Measurements from ENCODE around the gene PSMB2. TPM values are rescaled to one million over a fixed set of nuclear protein-coding genes. Genes with fewer than 3 reads are reported as not detected.
"Not testable (repeated sequence)": the region's sequence is repeated elsewhere in the genome, so short reads cannot be mapped to it uniquely, and the experiment has no call there.

PSMB2 gene
- 10 to 100 TPM; 16.7 to 39.8 (median 36.9) TPM for total RNA-seq
- 10 to 100 TPM; 32.0 to 88.7 TPM for polyA plus RNA-seq
- long read RNA-seq, donor 1, transcript PSMB2-201 (6 exons, 2,701 nt), result major isoform, 31 of 38 reads
- long read RNA-seq, donor 1, partial matches to known transcripts, result 1 of 38 reads
- long read RNA-seq, donor 1, other reads (novel, unspliced or antisense), result 6 of 38 reads
- long read RNA-seq, donor 2, transcript PSMB2-201 (6 exons, 2,701 nt), result major isoform, 91 of 91 reads
- long read RNA-seq, donor 2, partial matches to known transcripts, result 0 of 91 reads
- long read RNA-seq, donor 2, other reads (novel, unspliced or antisense), result 0 of 91 reads
- long read RNA-seq, donor 3, transcript PSMB2-201 (6 exons, 2,701 nt), result major isoform, 48 of 53 reads
- long read RNA-seq, donor 3, partial matches to known transcripts, result 2 of 53 reads
- long read RNA-seq, donor 3, other reads (novel, unspliced or antisense), result 3 of 53 reads

DNA sequence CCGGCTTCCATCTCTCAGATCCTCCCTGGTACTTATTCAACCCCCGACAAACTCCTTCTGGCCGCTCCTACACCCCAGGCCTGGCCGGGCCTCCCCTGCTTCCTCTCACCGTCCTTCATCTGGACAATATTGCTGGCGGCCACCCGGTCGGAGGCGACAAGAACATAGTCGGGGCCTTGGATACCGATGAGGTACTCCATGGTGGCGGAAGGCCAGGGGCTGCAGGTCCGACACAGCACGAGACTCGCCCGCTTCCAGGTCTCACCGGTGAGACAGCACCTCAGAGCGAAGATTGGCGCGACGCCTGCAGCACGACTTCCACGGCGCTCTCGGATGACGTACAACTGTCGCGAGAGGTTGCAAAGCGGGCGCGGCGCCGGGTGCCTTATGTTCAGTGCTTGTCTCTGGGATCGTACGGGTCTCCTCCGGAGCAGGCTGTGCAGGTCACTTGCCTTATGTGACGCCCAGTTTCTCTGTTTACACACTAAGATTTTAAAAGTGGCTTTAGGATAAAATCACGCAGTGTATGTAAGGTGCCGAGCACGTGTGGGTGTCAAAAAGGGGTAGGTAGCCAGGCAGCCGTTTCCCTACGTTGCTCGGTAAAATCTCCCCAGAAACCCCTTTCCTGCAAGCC lies at the start of gene PSMB2:
Gene PSMB2 (minus strand): TSS at position 294 of the 634 bp plus-strand sequence. CDS start 94 bp downstream, at position 200.
- H3K27ac ChIP-seq, result peak within 1 kb of the TSS; percentile 54 to 77
- no peaks in the 10 kb centered on the region for H3K4me1 ChIP-seq (ENCODE audit: insufficient read depth)
- H3K36me3 ChIP-seq, result no peaks in the 10 kb centered on the region
- intact Hi-C loops (cut with DNase I), result no loop called here
- WGBS, 3 donors, result 0% methylated on average over 42 to 43 of the region's 43 CpGs
- H3K9me3 ChIP-seq, result no peaks in the 10 kb centered on the region
- TF ChIP-seq, protein P1, sequence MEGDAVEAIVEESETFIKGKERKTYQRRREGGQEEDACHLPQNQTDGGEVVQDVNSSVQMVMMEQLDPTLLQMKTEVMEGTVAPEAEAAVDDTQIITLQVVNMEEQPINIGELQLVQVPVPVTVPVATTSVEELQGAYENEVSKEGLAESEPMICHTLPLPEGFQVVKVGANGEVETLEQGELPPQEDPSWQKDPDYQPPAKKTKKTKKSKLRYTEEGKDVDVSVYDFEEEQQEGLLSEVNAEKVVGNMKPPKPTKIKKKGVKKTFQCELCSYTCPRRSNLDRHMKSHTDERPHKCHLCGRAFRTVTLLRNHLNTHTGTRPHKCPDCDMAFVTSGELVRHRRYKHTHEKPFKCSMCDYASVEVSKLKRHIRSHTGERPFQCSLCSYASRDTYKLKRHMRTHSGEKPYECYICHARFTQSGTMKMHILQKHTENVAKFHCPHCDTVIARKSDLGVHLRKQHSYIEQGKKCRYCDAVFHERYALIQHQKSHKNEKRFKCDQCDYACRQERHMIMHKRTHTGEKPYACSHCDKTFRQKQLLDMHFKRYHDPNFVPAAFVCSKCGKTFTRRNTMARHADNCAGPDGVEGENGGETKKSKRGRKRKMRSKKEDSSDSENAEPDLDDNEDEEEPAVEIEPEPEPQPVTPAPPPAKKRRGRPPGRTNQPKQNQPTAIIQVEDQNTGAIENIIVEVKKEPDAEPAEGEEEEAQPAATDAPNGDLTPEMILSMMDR (IDR thresholded peaks at IDR 0.05), result no peak
- peak; percentile 73 for TF ChIP-seq POLR2A (IDR thresholded peaks at IDR 0.05)
- no peak for TF ChIP-seq EP300 (IDR thresholded peaks at IDR 0.05)
- H3K4me3 ChIP-seq, result peak within 1 kb of the TSS; percentile 60
- peak; percentile 92 to 97 (median 95) for DNase-seq
- H3K27me3 ChIP-seq, result no peaks in the 10 kb centered on the region

GRCh38 chr1:35691080-35691479 lies 49.8 kb upstream of the PSMB2 start:
- Histone ChIP-seq H3K9me3 (no peaks in the 10 kb centered on the region), H3K4me1 (ENCODE audit: insufficient read depth) (no peaks in the 10 kb centered on the region), H3K27me3 (no peaks in the 10 kb centered on the region), H3K36me3 (no peaks in the 10 kb centered on the region), H3K27ac (no peak overlapping the region), H3K4me3 (no peak overlapping the region)
- TF ChIP-seq, protein P1 (IDR thresholded peaks at IDR 0.05), result no peak
- 22 to 38% (median 29%) methylated on average over 9 of the region's 9 CpGs for WGBS, 3 donors
- intact Hi-C loops (cut with DNase I), result no loop called here
- no peak for DNase-seq

DNA sequence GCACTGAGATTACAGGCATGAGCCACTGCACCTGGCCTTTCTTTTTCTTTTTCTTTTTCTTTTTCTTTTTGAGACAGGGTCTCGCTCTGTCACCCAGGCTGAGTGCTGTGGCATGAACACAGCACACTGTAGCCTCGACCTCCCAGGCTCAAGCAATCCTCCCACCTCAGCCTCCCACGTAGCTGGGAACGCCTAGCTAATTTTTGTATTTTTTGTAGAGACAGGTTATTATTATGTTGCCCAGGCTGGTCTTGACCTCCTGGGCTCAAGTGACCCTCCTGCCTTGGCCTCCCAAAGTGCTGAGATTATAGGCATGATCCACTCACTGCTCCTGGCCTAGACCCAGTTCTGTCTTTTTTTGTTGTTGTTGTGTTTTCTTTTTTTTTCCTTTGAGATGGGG lies 48.8 kb upstream of the PSMB2 start:
- DNase-seq; intact Hi-C loops (cut with DNase I): not testable (repeated sequence)
- WGBS, 3 donors, result 63 to 70% (median 65%) methylated on average over 4 of the region's 4 CpGs

DNA sequence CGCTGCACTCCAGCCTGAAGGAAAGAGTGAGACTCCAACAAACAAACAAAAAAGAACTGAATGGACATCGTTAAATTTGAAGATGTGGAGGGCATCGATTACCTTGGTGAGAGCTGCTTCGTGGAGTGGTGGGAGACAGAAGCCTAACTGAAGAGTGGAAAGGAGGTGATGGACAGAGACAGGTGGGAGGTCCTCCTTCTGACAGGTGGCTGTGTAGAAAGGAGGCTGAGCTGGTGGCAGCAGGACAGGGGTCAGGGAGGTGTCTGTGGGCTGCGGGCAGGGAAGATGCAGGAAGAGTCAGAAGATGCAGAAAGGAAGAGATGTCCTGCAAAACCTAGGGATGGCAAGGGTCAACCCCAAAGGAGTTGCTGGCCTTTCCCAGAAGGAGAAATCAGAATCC lies 46.8 kb upstream of the PSMB2 start:
- TF ChIP-seq EP300 (IDR thresholded peaks at IDR 0.05) (no peak), POLR2A (IDR thresholded peaks at IDR 0.05) (no peak)
- TF ChIP-seq, protein P1 (IDR thresholded peaks at IDR 0.05), result no peak
- Histone ChIP-seq H3K27ac (no peak overlapping the region), H3K27me3 (no peaks in the 10 kb centered on the region), H3K4me1 (ENCODE audit: insufficient read depth) (no peaks in the 10 kb centered on the region), H3K4me3 (no peak overlapping the region), H3K36me3 (no peaks in the 10 kb centered on the region), H3K9me3 (no peaks in the 10 kb centered on the region)
- no peak for DNase-seq
- intact Hi-C loops (cut with DNase I), result no loop called here
- 89 to 90% (median 89%) methylated on average over 5 of the region's 5 CpGs for WGBS, 3 donors

More for the DNA sequence above, 48.8 kb upstream of the PSMB2 start:
- H3K27ac ChIP-seq; H3K9me3 ChIP-seq; H3K4me3 ChIP-seq; H3K4me1 ChIP-seq (ENCODE audit: insufficient read depth); H3K36me3 ChIP-seq; H3K27me3 ChIP-seq: not testable (repeated sequence)

- TF ChIP-seq POLR2A (IDR thresholded peaks at IDR 0.05), result no peak
- TF ChIP-seq, protein P1 (IDR thresholded peaks at IDR 0.05), result no peak
- no peak for TF ChIP-seq EP300 (IDR thresholded peaks at IDR 0.05)
- no peaks in the 10 kb centered on the region for H3K9me3 ChIP-seq
- intact Hi-C loops (cut with DNase I), result no loop called here
- H3K36me3 ChIP-seq, result no peaks in the 10 kb centered on the region
- whole genome bisulfite sequencing, 3 donors, result 52 to 57% (median 53%) methylated on average over 5 of the region's 5 CpGs
- H3K4me3 ChIP-seq, result no peak overlapping the region
- DNase-seq, result no peak
- H3K4me1 ChIP-seq (ENCODE audit: insufficient read depth), result no peaks in the 10 kb centered on the region
- H3K27me3 ChIP-seq, result no peaks in the 10 kb centered on the region
- no peak overlapping the region for H3K27ac ChIP-seq
Measured at GRCh38 chr1:35683012-35683411, 41.7 kb upstream of the PSMB2 start.

Data from ovary (tissue), 10 donors.